IMR-90 (cell line): ENCODE results near the gene RNF123. TPM values are rescaled to one million over a fixed set of nuclear protein-coding genes. Genes with fewer than 3 reads are reported as not detected.

Experiments used
- ATAC-seq: fragments of 200-7000 bp; cut with Tn5 transposase; 2 replicates; pipeline ENCODE4 v1.9.1; 2020; ENCODE audit warnings: low read depth, mild to moderate bottlenecking, moderate library complexity
- BruUV-seq: library from RNA; stranded (reverse); fragments of 400-500 nt; replicated peaks from 2 replicates; lab custom pipeline; 2021; lab: Mats Ljungman, UMichigan
- CTCF ChIA-PET: fragments of 300-600 bp; formaldehyde crosslinking; extraction: SDS; loops from one replicate; lab custom pipeline; 2021; ENCODE audit warnings: antibody characterized with exemption; lab: Yijun Ruan, JAX
- POLR2A ChIA-PET: fragments of 300-600 bp; sonication (Branson Sonifier 250); formaldehyde crosslinking; loops from one replicate; lab custom pipeline; 2022; ENCODE audit warnings: antibody characterized with exemption; ENCODE audit not compliant: unreplicated experiment; lab: Charles Lee
- DNase-seq: peaks from one replicate; pipeline ENCODE4 v3.0.0; 2013
- H2AFZ ChIP-seq: replicated peaks from 2 replicates; pipeline ENCODE3; 2013; ENCODE audit warnings: low read length, mild to moderate bottlenecking; ENCODE audit not compliant: poor library complexity
- H2AK5ac ChIP-seq: 2 replicates; pipeline ENCODE4 v1.6.1; 2013; ENCODE audit warnings: low read depth, low read length, inconsistent platforms
- H2AK9ac ChIP-seq: replicated peaks from 2 replicates; pipeline ENCODE3; 2013; ENCODE audit warnings: mild to moderate bottlenecking, low read depth, low read length, moderate library complexity; ENCODE audit not compliant: poor library complexity
- H2BK120ac ChIP-seq: 2 replicates; pipeline ENCODE4 v1.6.1; 2013; ENCODE audit warnings: low read depth, low read length, inconsistent platforms
- H2BK15ac ChIP-seq: 3 replicates; pipeline ENCODE4 v1.6.1; 2013; ENCODE audit warnings: low read depth, low read length, inconsistent platforms
- H2BK20ac ChIP-seq: 2 replicates; pipeline ENCODE4 v1.6.1; 2013; ENCODE audit warnings: low read depth, mild to moderate bottlenecking, inconsistent platforms, low read length, moderate library complexity
- H2BK5ac ChIP-seq: 2 replicates; pipeline ENCODE4 v1.6.1; 2013; ENCODE audit warnings: mild to moderate bottlenecking, low read depth, low read length, inconsistent platforms; ENCODE audit not compliant: poor library complexity, severe bottlenecking
- H3K14ac ChIP-seq: replicated peaks from 2 replicates; pipeline ENCODE4 v1.6.1; 2013; ENCODE audit warnings: low read depth, low read length, inconsistent platforms
- H3K18ac ChIP-seq: 2 replicates; pipeline ENCODE4 v1.6.1; 2013; ENCODE audit warnings: low read depth, low read length, control low read depth
- H3K23ac ChIP-seq: 2 replicates; pipeline ENCODE4 v1.6.1; 2013; ENCODE audit warnings: low read depth, low read length, inconsistent platforms
- H3K27ac ChIP-seq: 2 replicates; pipeline ENCODE4 v1.5.1; 2013; ENCODE audit warnings: mild to moderate bottlenecking, control low read depth, low read length; ENCODE audit not compliant: insufficient read depth
- H3K27me3 ChIP-seq: 2 replicates; pipeline ENCODE4 v1.6.1; 2013; ENCODE audit warnings: low read length; ENCODE audit not compliant: control insufficient read depth, insufficient read depth
- H3K36me3 ChIP-seq: 2 replicates; pipeline ENCODE4 v1.6.1; 2013; ENCODE audit warnings: low read length, mixed read lengths; ENCODE audit not compliant: control insufficient read depth, insufficient read depth
- H3K4ac ChIP-seq: 2 replicates; pipeline ENCODE4 v1.6.1; 2013; ENCODE audit warnings: low read depth, low read length, inconsistent platforms
- H3K4me1 ChIP-seq: 2 replicates; pipeline ENCODE4 v1.6.1; 2013; ENCODE audit warnings: low read length, mixed read lengths; ENCODE audit not compliant: control insufficient read depth, insufficient read depth
- H3K4me2 ChIP-seq: 2 replicates; pipeline ENCODE4 v1.6.1; 2013; ENCODE audit warnings: low read depth, mild to moderate bottlenecking, control low read depth, low read length, moderate library complexity
- H3K4me3 ChIP-seq: 2 replicates; pipeline ENCODE4 v1.5.1; 2013; ENCODE audit warnings: low read depth, mild to moderate bottlenecking, control low read depth, low read length, moderate library complexity; ENCODE audit not compliant: insufficient read depth
- H3K56ac ChIP-seq: 2 replicates; pipeline ENCODE4 v1.6.1; 2013; ENCODE audit warnings: low read length, inconsistent platforms; ENCODE audit not compliant: insufficient read depth; ENCODE audit errors: extremely low read depth
- H3K79me1 ChIP-seq, 2 experiments: 2 replicates each; pipeline ENCODE4 v1.6.1; 2013; ENCODE audit warnings: low read length in 2 of 2, inconsistent platforms in 1 of 2, low read depth in 1 of 2
- H3K9ac ChIP-seq: 2 replicates; pipeline ENCODE4 v1.6.1; 2013; ENCODE audit warnings: low read depth, low read length, control low read depth
- H3K9me1 ChIP-seq: 2 replicates; pipeline ENCODE4 v1.6.1; 2013; ENCODE audit warnings: low read length, inconsistent platforms; ENCODE audit not compliant: insufficient read depth
- H3K9me3 ChIP-seq: 2 replicates; pipeline ENCODE4 v1.6.1; 2013; ENCODE audit warnings: low read length; ENCODE audit not compliant: control insufficient read depth, insufficient read depth
- H4K20me1 ChIP-seq: 2 replicates; pipeline ENCODE4 v1.6.1; 2013; ENCODE audit warnings: low read length, inconsistent platforms; ENCODE audit not compliant: insufficient read depth
- H4K5ac ChIP-seq: 2 replicates; pipeline ENCODE4 v1.6.1; 2013; ENCODE audit warnings: mild to moderate bottlenecking, low read depth, low read length, control low read depth
- H4K8ac ChIP-seq, 2 experiments: 2 replicates each; pipeline ENCODE4 v1.6.1; 2013; ENCODE audit warnings: low read depth in 2 of 2, low read length in 2 of 2, control low read depth in 1 of 2, inconsistent platforms in 1 of 2
- H4K91ac ChIP-seq: 2 replicates; pipeline ENCODE4 v1.6.1; 2013; ENCODE audit warnings: low read depth, low read length, inconsistent platforms; ENCODE audit not compliant: insufficient read depth
- BHLHE40 ChIP-seq: fragments of 150-350 bp; IDR thresholded peaks from 2 replicates; pipeline ENCODE4 v1.6.1; 2016; ENCODE audit warnings: mild to moderate bottlenecking, low read depth, low read length
- CTCF ChIP-seq: conservative IDR thresholded peaks from 2 replicates; pipeline ENCODE4 v1.5.1; 2012; ENCODE audit warnings: mild to moderate bottlenecking, low read depth, low read length, improper control_type of control experiment
- WGBS, 2 experiments: methylation state at CpG; one replicate each; pipeline versions ENCODE4 v1.1.5 to v1.1.7; 2013; ENCODE audit warnings: missing lambda C conversion rate in 2 of 2; ENCODE audit not compliant: insufficient read length in 1 of 2; ENCODE audit errors: extremely low coverage in 2 of 2; 5-methylcytosine and 5-hydroxymethylcytosine counted together
- dilution Hi-C: fragments of 300-500 bp; cut with HindIII; formaldehyde crosslinking; loops from one replicate; pipeline ENCODE4 v1.14.3; 2018; ENCODE audit warnings: low sequenced_read_pairs; ENCODE audit not compliant: unreplicated experiment
- in situ Hi-C: fragments of 300-500 bp; cut with MboI; formaldehyde crosslinking; loops from 3 replicates; pipeline ENCODE4 v1.14.3; 2019; ENCODE audit warnings: low sequenced_read_pairs, inconsistent platforms, mixed read lengths
- intact Hi-C: fragments of 100-400 bp; cut with micrococcal nuclease; formaldehyde crosslinking; loops from 2 replicates; pipeline ENCODE4 v1.10.0; 2022
- polyA plus RNA-seq, 3 experiments: library from polyadenylated mRNA; depleted of rRNA; stranded (reverse); fragments of >200 nt; gene quantifications; 2 replicates each; pipeline ENCODE4 v1.2.3, GENCODE V29; 2012; ENCODE audit warnings: low replicate concordance in 1 of 3
- total RNA-seq: library from RNA; depleted of rRNA; stranded (reverse); fragments of >200 nt; gene quantifications from 2 replicates; pipeline ENCODE4 v1.2.3, GENCODE V29; 2012

Gene RNF123
- total and polyA plus RNA-seq, 2 of the 4 experiments (the other 2 are of a cell fraction) = 13.4 to 37.7 TPM

GRCh38 chr3:49711489-49711888, 22.1 kb downstream of the RNF123 start:
- Histone ChIP-seq H4K8ac (no peak overlapping the region), H4K91ac (no peak overlapping the region), H4K20me1 (no peaks in the 10 kb centered on the region), H3K79me1 (no peaks in the 10 kb centered on the region), H3K4me1 (no peaks in the 10 kb centered on the region), H3K27me3 (no peaks in the 10 kb centered on the region), H3K4ac (no peak overlapping the region), H2BK5ac (no peak overlapping the region), H3K27ac (no peak overlapping the region), H3K14ac (no peak overlapping the region), H3K9me3 (no peaks in the 10 kb centered on the region), H4K5ac (no peak overlapping the region), H2AK5ac (no peak overlapping the region), H3K9me1 (no peaks in the 10 kb centered on the region; the same call in 1 of the 2 replicates), H2BK120ac (no peak overlapping the region), H2BK15ac (no peak overlapping the region), H3K23ac (no peak overlapping the region), H3K4me2 (no peak overlapping the region), H3K4me3 (no peak overlapping the region), H3K18ac (no peak overlapping the region), H3K36me3 (peaks cover 16% of the 10 kb centered on the region; the same call in 1 of the 2 replicates), H2AK9ac (no peak overlapping the region), H2BK20ac (no peak overlapping the region), H2AFZ (no peak overlapping the region), H3K56ac (no peak overlapping the region), H3K9ac (no peak overlapping the region)
- POLR2A ChIA-PET = no interaction called here
- intact Hi-C loops (no loop called here), dilution Hi-C loops (no loop called here), in situ Hi-C loops (no loop called here)
- CTCF ChIA-PET = no interaction called here
- DNase-seq = no peak
- ATAC-seq = no peak
- no TSS peak for BruUV-seq
- TF ChIP-seq CTCF (no peak), BHLHE40 (no peak)
- no CpG with 5 or more reads among the region's 5 CpGs for WGBS, 2 experiments
